GM19193 (cell line): ENCODE results near the gene RBBP8NL.

Source experiments
- POLR2A ChIP-seq: IDR thresholded peaks from 4 replicates; pipeline ENCODE4 v1.6.1; 2011; ENCODE audit not compliant: insufficient read depth, insufficient read length; ENCODE audit errors: extremely low read depth

The RBBP8NL gene

GRCh38 chr20:62411479-62412193 is 15.7 kb downstream of the RBBP8NL start:
- TF ChIP-seq POLR2A: no peak

GRCh38 chr20:62410746-62411478 is 16.4 kb downstream of the RBBP8NL start:
- TF ChIP-seq POLR2A: no peak

DNA sequence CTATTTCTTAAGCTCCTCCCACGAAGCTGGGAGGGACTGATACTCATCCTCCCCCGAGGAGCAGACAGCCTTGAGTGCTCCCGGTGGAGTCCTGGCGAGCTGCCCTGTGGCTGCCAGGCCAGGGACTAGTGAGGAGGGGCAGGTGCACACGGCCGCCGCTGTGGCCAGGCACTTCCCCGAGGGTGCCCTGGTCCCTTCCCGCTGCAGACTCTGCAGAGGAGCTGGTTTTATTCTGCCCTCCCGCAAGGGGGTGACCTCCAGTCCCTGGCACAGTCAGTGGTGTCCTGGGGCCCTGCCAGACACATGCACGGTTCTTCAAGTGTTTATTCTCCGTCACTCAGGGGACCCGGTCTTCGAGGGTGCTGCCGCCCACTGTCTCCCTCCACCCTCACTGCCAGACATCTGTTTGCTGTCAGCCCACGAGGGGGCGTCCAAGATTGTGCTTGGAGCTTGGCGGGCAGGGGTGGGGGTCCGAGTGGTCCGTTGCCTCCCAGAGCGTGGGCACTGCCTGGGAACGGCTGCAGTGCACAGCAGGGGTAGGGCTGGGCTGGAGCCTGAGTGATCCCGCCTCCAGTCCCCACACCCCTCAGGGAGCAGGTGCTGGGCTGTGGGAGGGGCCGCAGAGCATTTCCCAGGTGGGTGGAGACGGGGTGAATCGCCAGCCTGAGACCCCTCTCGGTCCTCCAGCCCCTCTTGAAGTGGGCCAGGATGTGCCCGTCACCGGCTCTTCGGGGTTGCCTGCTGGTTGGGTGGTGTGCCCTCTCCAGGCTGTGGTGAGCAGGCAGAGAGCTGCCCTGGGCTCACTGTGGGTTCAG is 17.2 kb downstream of the RBBP8NL start:
- no peak for TF ChIP-seq POLR2A

GRCh38 chr20:62409086-62409853 is 18.1 kb downstream of the RBBP8NL start:
- TF ChIP-seq POLR2A: no peak

GRCh38 chr20:62408640-62409039 is 18.7 kb downstream of the RBBP8NL start:
- no peak for TF ChIP-seq POLR2A

DNA sequence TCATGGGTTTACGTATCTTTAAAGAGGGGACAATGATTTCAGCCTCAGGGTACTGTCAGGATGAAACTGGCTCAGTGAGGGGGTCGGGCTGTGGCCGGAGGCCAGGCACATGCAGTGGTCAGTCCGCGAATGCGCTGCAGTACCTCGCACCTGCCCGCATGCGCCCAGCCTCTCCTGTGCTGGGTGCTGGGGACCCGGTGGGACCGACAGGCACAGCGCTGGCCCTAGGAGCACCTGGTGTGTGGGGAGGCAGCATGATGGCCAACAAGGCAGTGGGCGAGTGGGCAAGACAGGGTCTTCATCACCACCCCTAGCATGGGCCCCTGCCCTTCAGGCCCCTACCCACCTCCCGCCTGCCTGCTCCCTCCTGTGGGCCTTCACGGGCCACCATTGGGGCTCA is 19.3 kb downstream of the RBBP8NL start:
- TF ChIP-seq POLR2A: no peak

- peak; percentile 47 for TF ChIP-seq POLR2A
Measured at GRCh38 chr20:62407221-62407992, 19.9 kb downstream of the RBBP8NL start, which contains the start of gene CABLES2. Gene CABLES2 (minus strand): TSS chr20:62407285. CDS start chr20:62407276, 9 bp downstream.

DNA sequence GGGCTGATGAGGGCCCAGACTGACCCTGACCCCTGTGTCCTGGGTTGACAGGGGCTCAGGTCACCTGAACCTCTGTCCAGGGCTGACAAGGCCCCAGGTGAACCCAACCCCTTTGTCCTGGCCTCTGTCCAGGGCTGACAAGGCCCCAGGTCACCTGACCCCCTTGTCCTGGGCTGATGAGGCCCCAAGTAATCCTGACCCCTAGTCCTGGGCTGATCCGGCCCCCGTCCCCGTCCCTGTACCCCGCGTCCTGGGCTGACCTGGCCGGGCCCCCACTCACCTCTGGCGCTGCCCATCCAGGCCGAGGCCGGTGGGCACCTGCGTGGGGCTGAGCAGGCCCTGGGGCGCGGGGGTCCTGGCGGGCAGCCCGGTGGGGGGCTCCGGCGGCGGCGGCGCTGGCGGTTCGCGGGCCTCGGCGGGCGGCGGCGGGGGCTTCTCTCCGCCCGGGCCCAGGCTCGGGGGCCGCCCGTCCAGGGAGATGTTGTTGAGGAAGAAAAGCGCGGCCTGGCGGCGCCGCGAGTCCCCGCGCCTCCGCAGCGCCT is 20.6 kb downstream of the RBBP8NL start:
- TF ChIP-seq POLR2A: no peak

GRCh38 chr20:62405981-62406513 is 21.3 kb downstream of the RBBP8NL start:
- TF ChIP-seq POLR2A: no peak

DNA sequence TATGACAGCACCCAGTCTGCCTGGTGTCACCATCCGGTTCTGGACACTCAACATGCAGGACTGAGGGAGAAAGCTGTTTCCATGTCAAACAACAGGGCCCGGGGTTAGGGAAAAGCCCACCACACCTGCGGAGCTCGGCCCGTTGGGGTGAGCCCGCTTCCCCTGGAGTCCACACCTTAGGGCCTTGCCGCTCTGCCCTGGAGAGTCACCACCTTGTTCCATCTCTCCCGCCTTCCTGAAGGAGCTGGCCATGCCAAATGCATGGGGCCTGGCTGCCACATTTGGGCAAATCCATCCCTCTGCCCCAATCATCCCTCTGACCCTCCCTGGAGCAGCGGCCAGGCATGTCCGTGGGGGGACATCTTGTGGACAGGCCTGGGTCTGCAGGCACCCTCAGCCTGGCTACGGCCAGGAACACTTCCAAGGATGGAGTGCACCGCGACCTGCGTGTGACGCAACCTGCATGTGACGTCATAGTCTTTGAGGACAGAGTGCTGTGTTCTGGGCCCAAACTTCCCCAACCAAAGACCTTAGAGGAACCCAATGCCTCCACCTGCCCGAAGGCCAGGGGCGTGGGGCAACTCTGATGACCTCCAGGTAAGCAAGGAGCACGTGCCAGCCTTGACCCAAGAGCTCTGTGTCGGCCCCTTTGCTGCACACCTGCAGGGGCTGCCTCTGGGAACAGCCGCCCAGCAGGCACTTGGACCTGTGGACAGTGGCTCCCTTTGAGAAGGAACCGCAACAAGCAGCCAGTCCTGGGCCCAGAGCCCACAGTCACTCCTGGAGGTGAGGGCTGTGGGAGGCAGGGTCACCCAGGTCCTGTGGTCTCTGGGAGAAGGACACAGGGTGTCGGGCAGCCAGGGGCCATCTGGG is 22.0 kb downstream of the RBBP8NL start:
- no peak for TF ChIP-seq POLR2A

DNA sequence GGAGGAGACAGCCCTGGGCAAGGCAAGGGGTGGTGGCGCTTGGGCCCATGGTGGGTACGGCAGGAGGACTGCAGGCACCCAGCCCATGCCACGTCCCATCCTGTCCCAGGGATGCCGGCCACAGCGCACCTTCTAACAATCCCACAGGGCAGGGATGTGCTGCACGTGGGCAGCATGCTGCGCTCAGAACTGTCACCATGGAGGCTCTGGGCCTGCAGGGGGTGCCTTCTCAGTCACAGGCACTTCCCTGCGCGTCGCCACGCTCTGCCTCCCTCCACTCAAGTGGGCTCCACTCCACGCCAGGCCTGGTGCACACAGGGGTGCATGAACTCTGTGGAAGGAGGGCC is 22.6 kb downstream of the RBBP8NL start:
- TF ChIP-seq POLR2A: no peak

GRCh38 chr20:62404112-62404665 is 23.1 kb downstream of the RBBP8NL start:
- TF ChIP-seq POLR2A: no peak
